GM20431 (cell line): ENCODE measurements around the gene CARS2.
"Not testable (repeated sequence)": the region's sequence is repeated elsewhere in the genome, so short reads cannot be mapped to it uniquely, and the experiment has no call there.

Experiments
- in situ Hi-C: fragments of 300-500 bp; cut with MseI, MboI; formaldehyde crosslinking; loops from one replicate; pipeline ENCODE4 v1.15.0; 2020; ENCODE audit warnings: low sequenced_read_pairs; ENCODE audit not compliant: unreplicated experiment

The CARS2 gene

GRCh38 chr13:110712081-110712848, 6.3 kb upstream of the CARS2 start:
- in situ Hi-C loops = no loop called here

GRCh38 chr13:110706570-110707372, 855 bp upstream of the CARS2 start:
- in situ Hi-C loops = no loop called here

- in situ Hi-C loops = no loop called here
Observed at GRCh38 chr13:110705356-110705825, 525 bp downstream of the CARS2 start.

- in situ Hi-C loops = no loop called here
Observed at GRCh38 chr13:110702591-110703526, 3.1 kb downstream of the CARS2 start.

GRCh38 chr13:110702089-110702488, 3.8 kb downstream of the CARS2 start:
- in situ Hi-C loops = no loop called here

GRCh38 chr13:110701061-110701460, 4.9 kb downstream of the CARS2 start:
- in situ Hi-C loops = not testable (repeated sequence)

- in situ Hi-C loops = no loop called here
Observed at GRCh38 chr13:110700641-110701040, 5.3 kb downstream of the CARS2 start.

GRCh38 chr13:110700186-110700585, 5.7 kb downstream of the CARS2 start:
- in situ Hi-C loops = no loop called here

GRCh38 chr13:110699148-110700145, 6.5 kb downstream of the CARS2 start:
- in situ Hi-C loops = no loop called here

- in situ Hi-C loops = no loop called here
Observed at GRCh38 chr13:110698689-110699088, 7.2 kb downstream of the CARS2 start.

GRCh38 chr13:110697842-110698241, 8.1 kb downstream of the CARS2 start:
- in situ Hi-C loops = no loop called here

GRCh38 chr13:110696776-110697175, 9.1 kb downstream of the CARS2 start:
- in situ Hi-C loops = no loop called here

GRCh38 chr13:110695774-110696173, 10.1 kb downstream of the CARS2 start:
- in situ Hi-C loops = not testable (repeated sequence)

- in situ Hi-C loops = no loop called here
Observed at GRCh38 chr13:110690516-110690915, 15.4 kb downstream of the CARS2 start.

GRCh38 chr13:110689711-110690110, 16.2 kb downstream of the CARS2 start:
- in situ Hi-C loops = no loop called here

GRCh38 chr13:110689041-110689440, 16.9 kb downstream of the CARS2 start:
- in situ Hi-C loops = no loop called here

GRCh38 chr13:110687736-110688135, 18.2 kb downstream of the CARS2 start:
- in situ Hi-C loops = no loop called here

- in situ Hi-C loops = no loop called here
Observed at GRCh38 chr13:110685305-110686020, 20.5 kb downstream of the CARS2 start.
